SK-N-MC (cell line): ENCODE measurements around the gene ANKRD31.

Experiments used
- EZH2 ChIP-seq: fragments of 200-600 bp; sonication (generic); IDR thresholded peaks from one replicate; pipeline ENCODE4 v1.6.1; 2017; ENCODE audit warnings: antibody characterized with exemption
- POLR2AphosphoS5 ChIP-seq: IDR thresholded peaks from 2 replicates; pipeline ENCODE4 v1.6.1; 2012; ENCODE audit warnings: mild to moderate bottlenecking, low read depth, low read length, borderline replicate concordance

DNA sequence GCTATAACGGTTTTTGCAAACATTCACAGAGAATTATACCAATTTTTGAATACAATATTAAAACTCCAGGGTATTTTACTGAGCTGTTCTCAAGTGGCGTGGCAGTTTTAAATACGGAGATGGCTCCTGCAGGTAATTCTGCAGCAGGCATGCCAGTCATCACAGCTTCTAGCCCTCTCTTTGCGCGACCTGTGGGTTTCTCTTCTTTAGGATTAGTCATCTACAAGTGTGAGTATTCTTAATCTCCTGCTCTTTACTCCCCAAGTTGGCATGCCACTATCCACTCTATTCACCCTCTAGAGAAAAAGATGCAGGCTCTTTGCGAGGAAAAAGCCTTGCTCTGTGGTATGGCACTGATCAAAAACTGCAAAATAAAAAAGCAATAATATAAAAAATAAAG is 43.9 kb downstream of the ANKRD31 start:
- TF ChIP-seq POLR2AphosphoS5: no peak
- no peak for TF ChIP-seq EZH2
